Colon (tissue), 2 donors: ENCODE measurements around the gene RD3L.
"Not testable (repeated sequence)": the region's sequence is repeated elsewhere in the genome, so short reads cannot be mapped to it uniquely, and the experiment has no call there.

Experiments used
- FAIRE-seq: peaks from 2 replicates; lab custom pipeline; 2012; peaks lifted over from hg19 to GRCh38; lab: Jason Lieb, UNC
- donor health status: control.
- donor health status: control.

RD3L gene

GRCh38 chr14:103928011-103928890 lies 14.1 kb downstream of the RD3L start, which contains the start of gene TDRD9:
Gene TDRD9 (plus strand): TSS chr14:103928456. CDS start chr14:103928510, 54 bp downstream.
- no peak for FAIRE-seq

- no peak for FAIRE-seq
Observed at GRCh38 chr14:103927566-103927965, 14.8 kb downstream of the RD3L start.

GRCh38 chr14:103925316-103925715 lies 17.0 kb downstream of the RD3L start:
- no peak for FAIRE-seq

- FAIRE-seq, result no peak
Observed at GRCh38 chr14:103923863-103924262, 18.5 kb downstream of the RD3L start.

GRCh38 chr14:103921855-103922200 lies 20.5 kb downstream of the RD3L start:
- FAIRE-seq, result not testable (repeated sequence)

- FAIRE-seq, result no peak
Observed at GRCh38 chr14:103920981-103921854, 21.1 kb downstream of the RD3L start.

- no peak for FAIRE-seq
Observed at GRCh38 chr14:103916636-103917262, 25.6 kb downstream of the RD3L start.

- FAIRE-seq, result no peak
Observed at GRCh38 chr14:103915616-103916015, 26.7 kb downstream of the RD3L start.

- no peak for FAIRE-seq
Observed at GRCh38 chr14:103910984-103911383, 31.3 kb downstream of the RD3L start.

GRCh38 chr14:103910262-103910935 lies 31.9 kb downstream of the RD3L start:
- no peak for FAIRE-seq

GRCh38 chr14:103909531-103910261 lies 32.6 kb downstream of the RD3L start:
- no peak for FAIRE-seq

GRCh38 chr14:103908580-103908979 lies 33.7 kb downstream of the RD3L start:
- FAIRE-seq, result no peak

- FAIRE-seq, result no peak
Observed at GRCh38 chr14:103905842-103906456, 36.4 kb downstream of the RD3L start.

- no peak for FAIRE-seq
Observed at GRCh38 chr14:103904493-103905107, 37.7 kb downstream of the RD3L start.

GRCh38 chr14:103899833-103900232 lies 42.5 kb downstream of the RD3L start:
- no peak for FAIRE-seq

GRCh38 chr14:103899316-103899715 lies 43.0 kb downstream of the RD3L start:
- FAIRE-seq, result no peak

- no peak for FAIRE-seq
Observed at GRCh38 chr14:103898711-103899110, 43.6 kb downstream of the RD3L start.

- FAIRE-seq, result no peak
Observed at GRCh38 chr14:103898204-103898603, 44.1 kb downstream of the RD3L start.

GRCh38 chr14:103897075-103897947 lies 45.0 kb downstream of the RD3L start:
- no peak for FAIRE-seq
